ENCODE results near the gene MCC. TPM values are rescaled to one million over a fixed set of nuclear protein-coding genes. Genes with fewer than 3 reads are reported as not detected.

Gene MCC
- total and polyA plus RNA-seq, 2 of the 4 experiments (the other 2 are of a cell fraction): 5.0 to 20.6 TPM

- Histone ChIP-seq H4K91ac (ENCODE audit: insufficient read depth, low read depth, low read length) (no peak overlapping the region), H2BK15ac (ENCODE audit: low read depth, low read length) (no peak overlapping the region), H4K20me1 (ENCODE audit: insufficient read depth, low read length) (no peaks in the 10 kb centered on the region), H3K36me3 (ENCODE audit: control insufficient read depth, insufficient read depth, low read length) (peaks cover 2% of the 10 kb centered on the region; the same call in 1 of the 2 replicates), H3K79me1 (ENCODE audit: low read depth in 1 of 2, low read length in 2 of 2) (no peaks in the 10 kb centered on the region), H3K14ac (replicated peaks; ENCODE audit: low read depth, low read length) (no peak overlapping the region), H3K23ac (ENCODE audit: low read depth, low read length) (no peak overlapping the region), H3K4me3 (ENCODE audit: insufficient read depth, low read depth, low read length) (no peak overlapping the region), H3K4me2 (ENCODE audit: low read depth, low read length) (no peak overlapping the region), H2BK20ac (ENCODE audit: low read depth, low read length) (no peak overlapping the region), H3K27ac (ENCODE audit: insufficient read depth, low read length) (no peak overlapping the region), H2AK9ac (replicated peaks; ENCODE audit: low read depth, low read length, poor library complexity) (no peak overlapping the region), H2AFZ (replicated peaks; ENCODE audit: low read length, poor library complexity) (peak overlapping the region; percentile 29), H3K9ac (ENCODE audit: low read depth, low read length) (no peak overlapping the region), H4K8ac (ENCODE audit: low read depth in 2 of 2, low read length in 2 of 2) (no peak overlapping the region), H3K4ac (ENCODE audit: low read depth, low read length) (no peak overlapping the region), H3K9me3 (ENCODE audit: control insufficient read depth, insufficient read depth, low read length) (no peaks in the 10 kb centered on the region), H3K18ac (ENCODE audit: low read depth, low read length) (no peak overlapping the region), H3K9me1 (ENCODE audit: insufficient read depth, low read length) (no peaks in the 10 kb centered on the region), H3K27me3 (ENCODE audit: control insufficient read depth, insufficient read depth, low read length) (no peaks in the 10 kb centered on the region), H4K5ac (ENCODE audit: low read depth, low read length) (no peak overlapping the region), H2AK5ac (ENCODE audit: low read depth, low read length) (no peak overlapping the region), H2BK120ac (ENCODE audit: low read depth, low read length) (no peak overlapping the region), H3K4me1 (ENCODE audit: control insufficient read depth, insufficient read depth, low read length) (no peaks in the 10 kb centered on the region), H2BK5ac (ENCODE audit: low read depth, low read length, poor library complexity, severe bottlenecking) (no peak overlapping the region), H3K56ac (ENCODE audit: extremely low read depth, insufficient read depth, low read length) (no peak overlapping the region)
- no TSS peak for BruUV-seq (replicated peaks)
- ATAC-seq (ENCODE audit: low read depth) (no peak), DNase-seq (no peak)
- ChIA-PET POLR2A (ENCODE audit: unreplicated experiment) (no interaction called here), CTCF (no interaction called here)
- no peak for TF ChIP-seq POLR2A (IDR thresholded peaks at IDR 0.05; ENCODE audit: low read depth, low read length)
- TF ChIP-seq FOS (IDR thresholded peaks at IDR 0.05; ENCODE audit: low read depth, low read length): no peak
- TF ChIP-seq MAZ (IDR thresholded peaks at IDR 0.05; ENCODE audit: borderline replicate concordance, low read depth, low read length): no peak
- TF ChIP-seq MXI1 (IDR thresholded peaks at IDR 0.05; ENCODE audit: borderline replicate concordance, low read depth, low read length): no peak
- TF ChIP-seq BHLHE40 (IDR thresholded peaks at IDR 0.05; ENCODE audit: low read depth, low read length): no peak
- TF ChIP-seq, protein P1, sequence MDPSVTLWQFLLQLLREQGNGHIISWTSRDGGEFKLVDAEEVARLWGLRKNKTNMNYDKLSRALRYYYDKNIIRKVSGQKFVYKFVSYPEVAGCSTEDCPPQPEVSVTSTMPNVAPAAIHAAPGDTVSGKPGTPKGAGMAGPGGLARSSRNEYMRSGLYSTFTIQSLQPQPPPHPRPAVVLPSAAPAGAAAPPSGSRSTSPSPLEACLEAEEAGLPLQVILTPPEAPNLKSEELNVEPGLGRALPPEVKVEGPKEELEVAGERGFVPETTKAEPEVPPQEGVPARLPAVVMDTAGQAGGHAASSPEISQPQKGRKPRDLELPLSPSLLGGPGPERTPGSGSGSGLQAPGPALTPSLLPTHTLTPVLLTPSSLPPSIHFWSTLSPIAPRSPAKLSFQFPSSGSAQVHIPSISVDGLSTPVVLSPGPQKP (IDR thresholded peaks at IDR 0.05; ENCODE audit: borderline replicate concordance, low read depth, low read length): no peak
- TF ChIP-seq SMC3 (IDR thresholded peaks at IDR 0.05; ENCODE audit: low read depth, low read length): no peak
- no peak for TF ChIP-seq CHD1 (IDR thresholded peaks at IDR 0.05; ENCODE audit: low read depth, low read length)
- no peak for TF ChIP-seq CTCF (conservative IDR thresholded peaks at IDR 0.05; ENCODE audit: low read depth, low read length)
- TF ChIP-seq, protein P2, sequence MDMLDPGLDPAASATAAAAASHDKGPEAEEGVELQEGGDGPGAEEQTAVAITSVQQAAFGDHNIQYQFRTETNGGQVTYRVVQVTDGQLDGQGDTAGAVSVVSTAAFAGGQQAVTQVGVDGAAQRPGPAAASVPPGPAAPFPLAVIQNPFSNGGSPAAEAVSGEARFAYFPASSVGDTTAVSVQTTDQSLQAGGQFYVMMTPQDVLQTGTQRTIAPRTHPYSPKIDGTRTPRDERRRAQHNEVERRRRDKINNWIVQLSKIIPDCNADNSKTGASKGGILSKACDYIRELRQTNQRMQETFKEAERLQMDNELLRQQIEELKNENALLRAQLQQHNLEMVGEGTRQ (IDR thresholded peaks at IDR 0.05; ENCODE audit: low read depth, low read length): no peak
- no peak for TF ChIP-seq RFX5 (IDR thresholded peaks at IDR 0.05; ENCODE audit: low read depth, low read length)
- TF ChIP-seq MAFK (IDR thresholded peaks at IDR 0.05; ENCODE audit: low read depth, low read length): no peak
- no peak for TF ChIP-seq NFE2L2 (IDR thresholded peaks at IDR 0.05; ENCODE audit: low read depth, low read length)
- TF ChIP-seq CEBPB (IDR thresholded peaks at IDR 0.05; ENCODE audit: low read depth, low read length): no peak
- TF ChIP-seq RAD21 (IDR thresholded peaks at IDR 0.05; ENCODE audit: low read length): no peak
- TF ChIP-seq RCOR1 (IDR thresholded peaks at IDR 0.05; ENCODE audit: insufficient replicate concordance, low read length): no peak
- WGBS, 2 experiments (ENCODE audit: extremely low coverage in 2 of 2, insufficient read length in 1 of 2): 91% methylated on average over 26 of the region's 38 CpGs; no CpG with 5 or more reads in 1 of the 2 experiments
- intact Hi-C loops (cut with micrococcal nuclease): no loop called here
- in situ Hi-C loops (cut with MboI; ENCODE audit: low sequenced_read_pairs): no loop called here
- dilution Hi-C loops (cut with HindIII; ENCODE audit: low sequenced_read_pairs, unreplicated experiment): no loop called here
Measured at GRCh38 chr5:113433862-113434612, 54.2 kb downstream of the MCC start.
